Gastroesophageal sphincter (tissue), 4 donors: ENCODE results near the gene LIPC. TPM values are rescaled to one million over a fixed set of nuclear protein-coding genes. Genes with fewer than 3 reads are reported as not detected.

Source experiments
- ATAC-seq: fragments of 150-250 bp; one replicate; pipeline ENCODE4 v1.9.1; 2016; ENCODE audit warnings: mild to moderate bottlenecking, moderate library complexity
- H3K27ac ChIP-seq, 4 donors: fragments of 200-600 bp; sonication (generic) in 3 of 4; 1 replicate in 3 of 4; 2 replicates in 1 of 4; pipeline ENCODE4 v1.5.1; 2016 to 2019
- H3K27me3 ChIP-seq: fragments of 200-600 bp; sonication (generic); one replicate; pipeline ENCODE4 v1.5.1; 2019
- H3K36me3 ChIP-seq, 2 donors: fragments of 200-600 bp; sonication (generic); one replicate each; pipeline ENCODE4 v1.5.1; 2019; ENCODE audit warnings: control low read depth in 1 of 2
- H3K4me1 ChIP-seq, 3 donors: fragments of 200-600 bp; sonication (generic); 1 replicate in 2 of 3; 2 replicates in 1 of 3; pipeline ENCODE4 v1.5.1; 2016 to 2019; ENCODE audit warnings: control low read depth in 2 of 3
- H3K4me3 ChIP-seq, 2 donors: fragments of 200-600 bp; sonication (generic); one replicate each; pipeline ENCODE4 v1.5.1; 2019; ENCODE audit warnings: mild to moderate bottlenecking in 1 of 2, moderate library complexity in 1 of 2
- H3K9me3 ChIP-seq, 3 donors: fragments of 200-600 bp; sonication (generic); one replicate each; pipeline ENCODE4 v1.5.1; 2017 to 2019; ENCODE audit warnings: control low read depth in 2 of 3
- CTCF ChIP-seq, 4 experiments: fragments of 200-600 bp in 2 of 4; fragments of 450-650 bp in 2 of 4; sonication (generic) in 1 of 4; IDR thresholded peaks; one replicate each; pipeline ENCODE4 v1.5.1; 2017 to 2019; ENCODE audit warnings: antibody characterized with exemption in 4 of 4, mild to moderate bottlenecking in 2 of 4, moderate library complexity in 2 of 4
- EP300 ChIP-seq: sonication (generic); formaldehyde crosslinking; IDR thresholded peaks from one replicate; pipeline ENCODE4 v1.6.1; 2017; ENCODE audit warnings: antibody characterized with exemption, mild to moderate bottlenecking
- POLR2A ChIP-seq, 2 donors: fragments of 450-650 bp; IDR thresholded peaks; one replicate each; pipeline ENCODE4 v1.6.1; 2017; ENCODE audit warnings: antibody characterized with exemption in 2 of 2, mild to moderate bottlenecking in 2 of 2, moderate library complexity in 1 of 2
- POLR2AphosphoS5 ChIP-seq: sonication (generic); formaldehyde crosslinking; IDR thresholded peaks from one replicate; pipeline ENCODE4 v1.6.1; 2017; ENCODE audit warnings: antibody characterized with exemption
- WGBS, 2 donors: methylation state at CpG; one replicate each; pipeline ENCODE4 v1.1.5; 2018; ENCODE audit warnings: low coverage in 1 of 2; 5-methylcytosine and 5-hydroxymethylcytosine counted together
- total RNA-seq, 4 donors: library from RNA; depleted of rRNA; stranded (reverse); fragments of >200 nt; gene quantifications; one replicate each; pipeline ENCODE4 v1.1.0, GENCODE V29; 2016

The LIPC gene
- total RNA-seq, 4 donors from 2014 or later = 0.32 to 0.50 TPM; not detected in 2

GRCh38 chr15:58543664-58544335 is 112.0 kb downstream of the LIPC start:
- Histone ChIP-seq H3K27me3 (no peaks in the 10 kb centered on the region), H3K4me1 (peaks cover 0 to 25% (median 0%) of the 10 kb centered on the region in 3 donors), H3K36me3 (no peaks in the 10 kb centered on the region), H3K4me3 (no peak overlapping the region), H3K27ac (no peak overlapping the region), H3K9me3 (no peaks in the 10 kb centered on the region)
- WGBS, 2 donors = 84 to 92% methylated on average over 7 to 14 of the region's 17 CpGs
- ATAC-seq = no peak
- TF ChIP-seq CTCF (IDR thresholded peaks at IDR 0.05) = no peak
- TF ChIP-seq EP300 = no peak

- ATAC-seq = no peak
- Histone ChIP-seq H3K27me3 (no peaks in the 10 kb centered on the region), H3K27ac (no peak overlapping the region), H3K36me3 (no peaks in the 10 kb centered on the region), H3K4me1 (peaks cover 0 to 35% (median 0%) of the 10 kb centered on the region in 3 donors), H3K9me3 (no peaks in the 10 kb centered on the region), H3K4me3 (no peak overlapping the region)
- WGBS, 2 donors = 83 to 92% methylated on average over 3 to 4 of the region's 5 CpGs
- TF ChIP-seq CTCF (IDR thresholded peaks at IDR 0.05) (no peak), EP300 (no peak), POLR2AphosphoS5 (no peak), POLR2A (IDR thresholded peaks at IDR 0.05) (no peak)
Observed at GRCh38 chr15:58544756-58545155, 113.0 kb downstream of the LIPC start.

GRCh38 chr15:58545307-58546065 is 113.7 kb downstream of the LIPC start:
- no peaks in the 10 kb centered on the region for H3K27me3 ChIP-seq

GRCh38 chr15:58546066-58546591 is 114.3 kb downstream of the LIPC start:
- Histone ChIP-seq H3K27ac (no peak overlapping the region), H3K9me3 (no peaks in the 10 kb centered on the region), H3K27me3 (no peaks in the 10 kb centered on the region), H3K4me3 (no peak overlapping the region), H3K36me3 (no peaks in the 10 kb centered on the region), H3K4me1 (peaks cover 0 to 41% (median 0%) of the 10 kb centered on the region in 3 donors)
- no peak for TF ChIP-seq CTCF (IDR thresholded peaks at IDR 0.05)
- TF ChIP-seq POLR2AphosphoS5 = no peak
- no peak for TF ChIP-seq EP300
- TF ChIP-seq POLR2A (IDR thresholded peaks at IDR 0.05) = no peak
- WGBS, 2 donors = 93 to 97% methylated on average over 6 to 7 of the region's 9 CpGs
- no peak for ATAC-seq

More at GRCh38 chr15:58545307-58546065, 113.7 kb downstream of the LIPC start:
- H3K9me3 ChIP-seq = no peaks in the 10 kb centered on the region
- H3K4me3 ChIP-seq = no peak overlapping the region
- no peak for TF ChIP-seq EP300
- TF ChIP-seq CTCF (IDR thresholded peaks at IDR 0.05) = no peak
- TF ChIP-seq POLR2A (IDR thresholded peaks at IDR 0.05) = no peak
- no peak for TF ChIP-seq POLR2AphosphoS5
- H3K27ac ChIP-seq = no peak overlapping the region
- 87 to 94% methylated on average over 8 to 11 of the region's 18 CpGs for WGBS, 2 donors
- H3K36me3 ChIP-seq = no peaks in the 10 kb centered on the region
- no peak for ATAC-seq
- peaks cover 0 to 41% (median 0%) of the 10 kb centered on the region in 3 donors for H3K4me1 ChIP-seq
